HG03159 (cell line): ENCODE results near the gene SRPK3.
"Not testable (repeated sequence)": the region's sequence is repeated elsewhere in the genome, so short reads cannot be mapped to it uniquely, and the experiment has no call there.

Experiments used
- ATAC-seq: cut with Tn5 transposase; IDR thresholded peaks from one replicate; pipeline ENCODE4 v1.9.1; 2021; ENCODE audit warnings: mild to moderate bottlenecking, moderate library complexity; ENCODE audit not compliant: unreplicated experiment

Gene SRPK3

GRCh38 chrX:153780678-153781427 is at the start of gene SRPK3:
TSS of gene SRPK3 (plus strand) at chrX:153781041. CDS start at chrX:153781087, 46 bp downstream.
- no peak for ATAC-seq

- no peak for ATAC-seq
These were observed 49.6 kb upstream of the SRPK3 start for GRCh38 chrX:153731117-153731844.

GRCh38 chrX:153731845-153732215 is 49.0 kb upstream of the SRPK3 start:
- no peak for ATAC-seq

GRCh38 chrX:153732401-153732800 is 48.4 kb upstream of the SRPK3 start:
- ATAC-seq, result no peak

DNA sequence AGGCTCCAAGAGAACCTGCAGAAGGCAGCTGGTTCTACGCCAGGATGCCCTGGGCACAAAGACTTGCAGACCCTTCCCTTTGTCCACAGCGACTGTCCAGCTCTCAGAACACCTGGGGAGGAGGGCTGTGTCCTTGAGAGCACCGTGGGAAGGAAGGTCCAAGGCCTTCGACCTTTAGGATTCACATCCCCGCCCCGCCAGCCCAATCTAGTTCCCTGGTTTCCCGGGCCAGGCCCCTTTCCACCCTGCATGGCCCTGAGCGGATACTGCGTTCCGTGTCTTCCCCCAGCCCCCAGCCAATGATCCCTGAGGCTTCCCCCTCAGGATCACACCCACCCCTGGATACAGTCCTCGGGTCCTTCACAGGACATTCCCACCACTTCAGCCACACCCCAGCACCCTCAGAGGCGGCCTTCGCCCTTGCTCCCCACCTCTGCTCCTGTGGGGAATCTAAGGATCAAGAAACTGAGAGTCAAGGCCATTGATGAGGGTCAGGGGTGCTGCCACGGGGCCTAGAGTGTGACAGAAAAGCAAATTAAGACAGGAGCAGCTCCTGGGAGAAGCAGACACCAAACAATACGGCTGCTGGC is 47.1 kb upstream of the SRPK3 start:
- ATAC-seq, result no peak

DNA sequence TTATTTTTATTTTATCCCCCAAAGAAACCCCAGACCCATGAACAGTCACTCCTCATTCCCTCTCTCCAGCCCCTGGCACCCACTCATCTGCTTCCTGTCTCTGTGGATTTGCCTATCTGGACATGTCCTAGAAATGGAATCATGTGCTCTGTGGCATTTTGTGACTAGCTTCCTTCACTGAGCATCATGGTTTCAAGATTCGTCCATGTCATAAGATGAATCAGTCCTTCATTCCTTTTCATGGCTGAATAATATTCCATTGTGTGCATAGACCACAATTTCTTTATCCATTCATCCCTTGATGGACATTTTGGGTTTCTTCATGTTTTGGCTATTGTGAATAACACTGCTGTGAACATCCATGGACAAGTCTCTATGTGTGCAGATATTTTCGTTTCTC is 46.0 kb upstream of the SRPK3 start:
- ATAC-seq, result no peak

DNA sequence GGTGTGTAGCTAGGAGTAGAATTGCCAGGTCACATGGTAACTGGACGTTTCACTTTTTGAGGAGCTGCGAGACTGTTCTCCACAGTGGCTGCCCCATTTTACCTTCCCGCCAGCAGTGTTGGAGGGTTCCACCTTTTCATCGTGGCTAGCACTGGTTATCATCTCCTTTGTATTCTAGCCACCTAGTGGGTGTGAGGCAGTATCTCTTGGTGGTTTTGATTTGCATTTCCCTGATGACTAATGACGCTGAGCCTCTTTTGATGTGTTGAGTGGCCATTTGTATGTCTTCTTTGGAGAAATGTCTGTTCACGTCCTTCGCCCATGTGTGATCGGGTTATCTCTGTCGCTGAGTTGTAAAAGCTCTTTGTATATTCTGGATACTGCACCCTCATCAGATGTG is 45.6 kb upstream of the SRPK3 start:
- no peak for ATAC-seq

- no peak for ATAC-seq
These were observed 44.6 kb upstream of the SRPK3 start for GRCh38 chrX:153736071-153736820.

DNA sequence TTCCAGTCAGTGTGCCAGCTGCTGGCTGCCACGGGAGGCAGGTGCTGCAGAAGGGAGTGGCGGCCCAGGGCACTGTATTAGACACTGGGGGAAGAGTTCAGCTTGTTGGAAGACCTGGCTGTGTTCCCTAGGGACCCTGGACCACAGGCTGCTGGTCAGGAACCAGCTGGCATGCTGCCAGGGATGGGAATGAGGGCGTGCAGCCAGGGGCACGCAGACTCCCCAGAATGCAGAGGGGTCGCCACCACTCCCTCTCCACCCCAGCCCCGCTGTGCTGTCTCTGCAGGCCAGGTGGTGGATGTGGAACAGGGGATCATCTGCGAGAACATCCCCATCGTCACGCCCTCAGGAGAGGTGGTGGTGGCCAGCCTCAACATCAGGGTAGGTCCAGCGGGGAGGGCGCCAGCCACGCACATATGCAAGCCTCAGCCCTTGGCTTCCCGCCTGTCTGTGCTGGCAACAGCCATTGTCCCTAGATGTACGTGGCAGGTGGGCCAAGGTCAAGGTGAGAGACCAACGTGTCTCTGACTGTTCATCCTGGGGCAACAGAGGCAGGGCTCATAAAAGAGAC is 43.9 kb upstream of the SRPK3 start:
- no peak for ATAC-seq

- ATAC-seq, result no peak
These were observed 42.7 kb upstream of the SRPK3 start for GRCh38 chrX:153738056-153738605.

GRCh38 chrX:153739754-153740486 is 40.9 kb upstream of the SRPK3 start:
- ATAC-seq, result no peak

GRCh38 chrX:153740631-153741222 is 40.1 kb upstream of the SRPK3 start:
- no peak for ATAC-seq

DNA sequence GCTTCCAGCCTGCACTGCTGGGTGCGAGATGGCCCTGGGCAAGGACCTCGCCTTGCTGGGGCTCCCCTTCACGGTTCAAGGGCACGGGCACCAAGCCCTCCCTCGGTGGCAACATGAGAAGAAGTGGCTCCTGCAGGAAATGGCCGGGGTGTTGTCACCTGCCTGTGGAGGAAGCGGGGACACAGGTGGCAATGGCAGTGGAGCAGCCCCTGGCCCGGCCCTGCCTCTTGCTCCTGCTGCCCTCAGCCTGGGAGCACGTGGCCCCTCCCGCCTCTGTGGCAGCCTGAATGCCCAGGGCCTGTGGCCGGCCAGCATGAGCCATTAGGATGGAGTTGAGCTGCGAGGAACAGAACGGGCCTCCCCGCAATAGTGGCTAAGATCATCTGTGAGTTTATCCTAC is 39.4 kb upstream of the SRPK3 start:
- no peak for ATAC-seq

DNA sequence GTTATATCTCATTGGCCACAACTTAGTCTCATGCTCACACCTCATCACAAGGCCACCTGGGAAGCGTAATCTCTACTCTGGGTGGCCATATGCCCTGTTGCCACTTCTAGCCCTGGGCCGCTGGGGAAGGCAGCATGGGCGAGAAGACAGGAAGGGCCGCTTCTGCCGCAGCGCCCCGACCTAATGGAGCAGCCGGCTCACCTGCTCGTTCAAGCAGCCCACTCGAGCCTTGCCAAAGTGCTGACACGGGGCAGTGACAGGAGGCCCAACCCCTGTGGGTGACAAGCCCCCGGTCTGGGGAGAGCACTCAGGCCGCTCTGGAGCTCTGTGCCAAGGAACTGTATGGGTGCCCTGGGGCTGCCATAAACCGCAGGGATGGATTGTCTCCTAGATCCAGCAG is 38.7 kb upstream of the SRPK3 start:
- ATAC-seq, result not testable (repeated sequence)

DNA sequence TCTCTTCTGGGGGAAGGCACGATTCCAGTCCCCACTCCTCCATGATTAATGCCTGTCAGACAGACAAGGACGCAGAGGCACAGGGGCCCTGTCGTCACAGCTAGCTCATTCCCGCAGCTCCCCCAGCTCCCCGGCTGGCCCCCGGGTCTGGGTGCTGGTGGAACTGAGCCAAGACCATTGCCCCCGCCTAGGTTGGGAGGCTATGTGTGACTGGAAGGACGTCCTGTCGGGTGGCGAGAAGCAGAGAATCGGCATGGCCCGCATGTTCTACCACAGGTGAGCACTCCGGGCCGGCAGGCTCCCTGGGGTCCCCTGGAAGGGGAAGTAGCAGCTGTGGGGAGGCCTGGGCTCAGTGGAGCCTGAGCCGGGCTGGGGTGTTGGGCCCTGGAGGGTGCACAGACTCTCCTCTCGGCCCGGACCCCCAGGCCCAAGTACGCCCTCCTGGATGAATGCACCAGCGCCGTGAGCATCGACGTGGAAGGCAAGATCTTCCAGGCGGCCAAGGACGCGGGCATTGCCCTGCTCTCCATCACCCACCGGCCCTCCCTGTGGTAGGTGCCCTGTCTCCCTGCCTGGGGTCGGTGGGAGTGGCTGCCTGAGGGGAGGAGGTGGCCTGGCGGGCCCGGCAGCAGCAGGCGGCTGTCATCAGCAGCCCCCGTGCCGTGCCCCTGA is 37.9 kb upstream of the SRPK3 start:
- not testable (repeated sequence) for ATAC-seq

DNA sequence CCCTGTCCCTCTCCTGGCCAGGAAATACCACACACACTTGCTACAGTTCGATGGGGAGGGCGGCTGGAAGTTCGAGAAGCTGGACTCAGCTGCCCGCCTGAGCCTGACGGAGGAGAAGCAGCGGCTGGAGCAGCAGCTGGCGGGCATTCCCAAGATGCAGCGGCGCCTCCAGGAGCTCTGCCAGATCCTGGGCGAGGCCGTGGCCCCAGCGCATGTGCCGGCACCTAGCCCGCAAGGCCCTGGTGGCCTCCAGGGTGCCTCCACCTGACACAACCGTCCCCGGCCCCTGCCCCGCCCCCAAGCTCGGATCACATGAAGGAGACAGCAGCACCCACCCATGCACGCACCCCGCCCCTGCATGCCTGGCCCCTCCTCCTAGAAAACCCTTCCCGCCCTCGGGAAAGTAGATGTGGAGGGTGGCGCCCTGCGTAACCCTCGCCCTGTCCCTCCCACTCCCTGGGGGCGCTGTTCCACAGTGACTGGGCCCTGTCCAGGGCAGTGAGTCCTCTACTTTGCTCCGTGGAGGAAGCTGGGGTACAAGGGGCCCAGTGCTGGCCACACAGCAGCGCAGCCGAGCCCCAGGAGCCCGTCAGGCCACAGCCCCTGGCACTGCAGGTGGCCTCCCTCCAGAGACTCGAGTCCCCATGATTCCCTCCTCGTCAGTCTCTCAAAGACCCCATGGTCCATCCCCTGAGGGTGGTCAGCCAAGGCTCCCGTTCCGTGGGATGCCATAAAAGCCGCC is 37.2 kb upstream of the SRPK3 start:
- not testable (repeated sequence) for ATAC-seq

- no peak for ATAC-seq
These were observed 36.4 kb upstream of the SRPK3 start for GRCh38 chrX:153744210-153745066.

DNA sequence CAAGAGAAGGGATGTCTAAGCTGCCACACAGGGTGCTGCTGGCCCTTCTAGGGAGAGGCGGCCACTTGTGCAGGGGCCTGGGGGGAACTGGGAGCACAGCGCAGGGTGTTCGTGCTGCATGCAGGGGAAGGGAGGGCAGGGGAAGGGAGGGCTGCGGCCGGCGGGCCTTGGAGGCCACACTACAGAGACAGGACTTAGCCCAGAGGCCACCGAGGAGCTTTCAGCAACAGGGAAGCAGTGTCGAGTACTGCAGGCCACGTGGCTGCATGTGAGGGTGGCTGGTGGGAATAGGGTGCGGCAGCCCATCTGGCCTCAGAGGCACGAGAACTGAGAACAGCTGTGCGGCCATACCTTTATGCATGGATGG is 35.8 kb upstream of the SRPK3 start:
- ATAC-seq, result not testable (repeated sequence)
